Stimulated activated CD8-positive, alpha-beta memory T cell treated with anti-CD3 and anti-CD28 coated beads, Interleukin-15, amount 100 ng/mL, for 24 hours (primary cell): ENCODE measurements around the gene PTGR3.

ENCODE experiments used
- DNase-seq: peaks from one replicate; pipeline ENCODE4 v3.0.0-alpha.2; 2020; ENCODE audit warnings: low read depth

The PTGR3 gene

GRCh38 chr18:75234901-75235300 is 26.0 kb upstream of the PTGR3 start:
- no peak for DNase-seq

GRCh38 chr18:75231053-75231406 is 22.1 kb upstream of the PTGR3 start:
- no peak for DNase-seq

- no peak for DNase-seq
Measured at GRCh38 chr18:75230163-75231052, 21.5 kb upstream of the PTGR3 start.

GRCh38 chr18:75229437-75229836 is 20.5 kb upstream of the PTGR3 start:
- DNase-seq, result no peak

- no peak for DNase-seq
Measured at GRCh38 chr18:75228967-75229366, 20.0 kb upstream of the PTGR3 start.

GRCh38 chr18:75227535-75228296 is 18.8 kb upstream of the PTGR3 start:
- DNase-seq, result no peak

GRCh38 chr18:75226956-75227316 is 18.0 kb upstream of the PTGR3 start:
- no peak for DNase-seq

- no peak for DNase-seq
Measured at GRCh38 chr18:75226286-75226955, 17.5 kb upstream of the PTGR3 start.

GRCh38 chr18:75223687-75224347 is 14.9 kb upstream of the PTGR3 start:
- no peak for DNase-seq

- DNase-seq, result no peak
Measured at GRCh38 chr18:75222407-75222806, 13.5 kb upstream of the PTGR3 start.

GRCh38 chr18:75221897-75222296 is 13.0 kb upstream of the PTGR3 start:
- DNase-seq, result no peak

GRCh38 chr18:75221397-75221796 is 12.5 kb upstream of the PTGR3 start:
- no peak for DNase-seq

GRCh38 chr18:75220551-75221355 is 11.8 kb upstream of the PTGR3 start:
- DNase-seq, result no peak

- no peak for DNase-seq
Measured at GRCh38 chr18:75219745-75220375, 10.9 kb upstream of the PTGR3 start.

GRCh38 chr18:75218065-75218923 is 9.4 kb upstream of the PTGR3 start:
- no peak for DNase-seq

GRCh38 chr18:75216911-75217689 is 8.2 kb upstream of the PTGR3 start:
- no peak for DNase-seq

GRCh38 chr18:75216212-75216910 is 7.4 kb upstream of the PTGR3 start:
- DNase-seq, result no peak

- no peak for DNase-seq
Measured at GRCh38 chr18:75215663-75216062, 6.7 kb upstream of the PTGR3 start.
